Islet of Langerhans (tissue), 1 donor: ENCODE data around the gene RAD51B.

Experiments
- FAIRE-seq: peaks from one replicate; lab custom pipeline; 2011; peaks lifted over from hg19 to GRCh38; lab: Jason Lieb, UNC

RAD51B gene

DNA sequence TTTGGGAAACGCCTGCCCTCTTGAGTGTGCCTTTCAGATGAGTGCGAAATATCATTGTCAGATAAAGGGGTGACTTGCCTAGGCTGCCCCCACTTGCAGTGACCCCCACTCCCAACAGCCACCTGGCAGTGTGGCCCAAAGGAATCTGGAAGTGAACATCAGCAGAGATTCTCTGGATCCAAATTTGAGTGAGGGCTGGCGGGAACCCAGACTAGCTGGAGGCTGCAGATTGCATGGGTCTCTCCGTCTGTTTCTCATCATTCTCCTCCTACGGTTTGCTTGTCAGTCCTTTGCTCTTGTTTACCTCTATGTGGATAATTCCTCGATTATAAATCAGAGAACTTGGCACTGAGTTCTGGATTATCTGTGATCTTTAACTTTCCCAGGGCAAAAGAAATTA, 692.5 kb downstream of the RAD51B start:
- FAIRE-seq, result no peak

DNA sequence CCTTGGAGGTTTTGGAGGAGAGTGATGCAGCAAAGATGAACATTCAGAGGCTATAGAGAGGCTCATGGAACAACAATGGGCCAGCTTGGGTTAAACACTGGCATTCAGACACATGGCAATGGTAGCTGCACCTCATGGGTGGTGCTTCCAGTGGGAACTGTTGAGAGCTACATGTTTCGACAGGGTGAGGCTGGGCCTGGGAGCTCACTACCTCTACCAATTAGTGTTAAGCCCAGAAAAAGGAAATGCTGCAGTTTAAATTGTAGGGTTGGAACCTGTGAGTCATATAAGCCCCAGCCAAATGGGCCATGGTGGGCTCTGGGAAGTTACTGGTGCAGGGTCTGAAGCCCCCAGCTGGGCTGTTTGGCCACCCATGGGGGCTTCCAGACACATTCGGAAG, 693.6 kb downstream of the RAD51B start:
- FAIRE-seq, result no peak

DNA sequence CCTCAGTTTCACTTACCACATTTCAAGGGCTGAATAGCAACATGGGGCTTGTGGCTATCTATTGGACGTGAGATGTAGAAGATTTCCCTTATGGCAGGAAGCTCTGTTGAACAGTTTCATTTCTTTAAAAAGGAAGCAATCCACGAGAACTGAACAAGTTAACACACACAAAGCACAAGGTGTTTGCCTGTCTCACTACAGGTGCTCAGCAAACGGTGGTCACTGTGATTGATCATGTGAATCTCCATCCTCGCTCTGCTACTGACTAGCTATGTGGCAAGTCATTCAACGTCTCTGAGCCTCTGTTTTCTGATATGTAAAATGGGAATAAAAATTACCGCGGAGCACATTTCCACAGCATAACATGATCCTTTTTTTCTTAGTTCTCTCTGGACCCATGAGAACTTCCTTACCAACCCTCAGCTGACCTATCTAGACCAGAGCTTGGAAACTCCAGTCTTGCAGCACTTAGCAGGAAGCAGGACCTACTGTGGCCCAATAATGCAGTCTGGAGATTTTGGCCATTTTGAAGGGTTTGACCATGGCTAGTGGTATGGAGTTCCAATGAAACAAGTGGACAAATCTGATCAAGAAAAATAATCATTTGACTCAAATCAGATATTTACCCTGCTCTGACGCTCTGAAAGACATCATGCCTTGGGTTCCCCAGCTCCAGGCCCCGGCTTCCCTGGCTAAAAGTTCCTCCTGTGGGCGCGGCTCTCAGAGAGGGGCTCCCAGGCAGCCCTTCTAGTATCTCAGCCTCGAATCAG, 694.4 kb downstream of the RAD51B start:
- no peak for FAIRE-seq

DNA sequence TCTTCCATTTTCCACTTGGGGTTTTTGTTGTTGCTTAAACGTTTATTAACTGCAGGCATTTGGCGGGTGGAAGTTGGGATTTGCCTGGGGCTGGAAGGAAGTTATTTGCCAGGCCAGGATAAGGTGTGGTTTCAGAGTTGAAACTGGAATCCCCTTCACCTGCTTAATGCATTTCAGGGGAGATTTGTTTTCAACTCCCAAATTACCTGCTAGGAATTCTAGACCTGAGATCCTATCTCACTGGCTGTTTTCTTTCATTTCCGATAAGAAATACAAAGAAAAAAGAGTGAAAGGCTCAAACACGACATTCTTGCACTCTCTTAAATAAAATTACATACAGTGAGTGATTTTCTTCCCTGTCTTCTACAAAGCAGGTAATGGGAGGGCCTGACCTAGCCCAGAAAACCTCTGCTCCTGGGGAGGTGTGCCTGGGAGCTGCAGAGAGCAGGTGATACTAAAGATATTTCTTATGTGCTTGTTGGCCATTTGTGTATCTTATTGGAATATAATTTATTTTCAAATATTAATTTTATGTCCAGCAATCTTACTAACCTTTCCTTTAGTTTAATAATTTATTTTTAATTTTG, 695.1 kb downstream of the RAD51B start:
- no peak for FAIRE-seq

- no peak for FAIRE-seq
Measured at GRCh38 chr14:68516342-68516741, 696.8 kb downstream of the RAD51B start.

GRCh38 chr14:68518166-68518565, 698.6 kb downstream of the RAD51B start:
- no peak for FAIRE-seq

DNA sequence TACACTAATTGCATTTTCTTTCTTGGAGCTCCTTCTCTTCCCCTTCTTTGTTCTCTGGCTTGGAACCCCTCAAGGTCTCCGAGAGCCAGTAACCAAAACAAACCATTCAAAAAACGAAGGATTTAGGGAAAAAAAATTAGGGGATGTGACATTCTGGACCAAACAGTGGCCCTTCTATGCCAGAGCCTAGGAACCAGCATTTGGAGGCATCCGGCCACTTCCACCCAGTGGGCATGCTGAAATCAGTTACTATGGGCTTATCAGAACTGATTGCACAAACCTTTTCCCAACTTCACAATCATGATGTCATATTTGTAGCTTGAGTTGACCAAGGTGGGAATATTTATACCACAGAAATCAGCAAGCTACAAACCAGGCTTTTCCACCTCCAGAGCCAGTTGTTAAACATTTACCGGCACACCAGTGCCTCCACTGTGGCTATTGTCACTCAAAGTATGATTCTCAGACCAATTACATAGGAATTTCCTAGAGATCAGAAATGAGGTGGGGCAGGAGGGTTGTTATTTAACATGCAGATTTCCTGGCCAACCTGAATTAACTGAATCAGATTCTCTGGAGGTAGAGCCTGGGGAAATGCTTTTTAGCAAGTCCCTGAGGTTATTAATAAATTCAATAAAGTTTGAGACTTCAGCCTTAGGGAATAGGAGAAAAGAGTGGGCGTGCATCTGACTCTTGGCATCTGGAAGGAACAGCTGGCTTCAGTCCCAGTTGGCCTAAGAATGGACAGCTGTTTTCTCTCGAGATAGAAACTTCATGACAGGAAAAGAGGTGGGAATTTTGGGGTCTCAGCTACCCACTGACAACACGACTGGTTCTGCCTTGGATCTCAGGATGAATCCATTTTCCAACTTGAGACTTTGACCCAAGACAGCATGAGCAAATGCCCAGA, 699.4 kb downstream of the RAD51B start:
- FAIRE-seq, result no peak

DNA sequence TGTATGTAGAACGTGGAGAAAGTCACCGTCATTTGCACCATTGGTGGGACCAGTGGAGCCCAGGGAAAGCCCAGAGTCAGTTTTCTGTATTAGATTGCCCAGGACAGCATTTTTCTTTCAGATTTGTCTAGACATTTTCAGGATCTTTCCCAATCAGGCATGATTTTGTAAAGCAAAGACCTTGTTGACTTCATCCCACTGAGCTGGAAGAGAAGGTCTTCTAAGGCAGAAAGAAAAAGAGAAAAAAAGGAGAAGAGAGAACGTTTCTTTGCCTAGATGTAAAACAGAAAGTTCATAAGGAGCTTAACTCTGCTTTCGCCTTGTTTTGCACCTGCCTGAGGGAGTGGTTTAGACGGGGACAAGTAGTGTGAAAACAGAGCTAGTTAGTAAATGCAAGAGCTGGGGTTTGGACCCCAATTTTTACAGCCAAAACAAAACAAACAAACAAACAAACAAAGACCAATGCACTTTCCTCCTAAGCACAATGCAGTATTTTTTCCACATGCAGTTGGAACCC, 700.1 kb downstream of the RAD51B start:
- FAIRE-seq, result no peak

GRCh38 chr14:68520637-68521556, 701.3 kb downstream of the RAD51B start:
- no peak for FAIRE-seq

GRCh38 chr14:68521557-68521901, 702.0 kb downstream of the RAD51B start:
- no peak for FAIRE-seq

DNA sequence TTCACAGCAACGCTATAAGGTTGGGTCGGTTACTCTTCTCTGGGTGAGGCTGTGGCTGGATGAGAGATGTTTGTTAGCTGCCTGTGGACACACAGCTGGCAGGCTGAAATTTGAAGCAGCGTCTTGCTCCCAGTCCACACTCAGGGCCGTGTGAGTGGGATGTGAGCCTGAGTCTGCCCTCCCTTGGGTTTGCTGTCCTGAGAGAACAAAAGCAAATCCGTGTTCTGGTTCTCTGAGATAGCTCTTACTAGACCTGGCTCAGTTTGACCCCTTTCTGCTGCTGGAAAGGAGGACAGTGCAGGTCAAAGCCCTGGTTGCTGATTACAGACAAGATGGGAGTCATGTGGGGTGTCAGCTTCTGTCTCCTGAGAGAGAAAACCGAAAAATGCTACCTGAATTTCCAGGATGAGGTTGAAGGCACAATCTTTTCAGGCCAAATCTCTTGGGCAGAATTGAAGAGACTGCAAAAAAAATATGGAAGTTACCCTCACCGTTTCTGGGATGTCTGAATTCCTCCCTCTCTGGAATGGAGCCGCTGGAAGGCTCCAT, 702.5 kb downstream of the RAD51B start:
- FAIRE-seq, result no peak

DNA sequence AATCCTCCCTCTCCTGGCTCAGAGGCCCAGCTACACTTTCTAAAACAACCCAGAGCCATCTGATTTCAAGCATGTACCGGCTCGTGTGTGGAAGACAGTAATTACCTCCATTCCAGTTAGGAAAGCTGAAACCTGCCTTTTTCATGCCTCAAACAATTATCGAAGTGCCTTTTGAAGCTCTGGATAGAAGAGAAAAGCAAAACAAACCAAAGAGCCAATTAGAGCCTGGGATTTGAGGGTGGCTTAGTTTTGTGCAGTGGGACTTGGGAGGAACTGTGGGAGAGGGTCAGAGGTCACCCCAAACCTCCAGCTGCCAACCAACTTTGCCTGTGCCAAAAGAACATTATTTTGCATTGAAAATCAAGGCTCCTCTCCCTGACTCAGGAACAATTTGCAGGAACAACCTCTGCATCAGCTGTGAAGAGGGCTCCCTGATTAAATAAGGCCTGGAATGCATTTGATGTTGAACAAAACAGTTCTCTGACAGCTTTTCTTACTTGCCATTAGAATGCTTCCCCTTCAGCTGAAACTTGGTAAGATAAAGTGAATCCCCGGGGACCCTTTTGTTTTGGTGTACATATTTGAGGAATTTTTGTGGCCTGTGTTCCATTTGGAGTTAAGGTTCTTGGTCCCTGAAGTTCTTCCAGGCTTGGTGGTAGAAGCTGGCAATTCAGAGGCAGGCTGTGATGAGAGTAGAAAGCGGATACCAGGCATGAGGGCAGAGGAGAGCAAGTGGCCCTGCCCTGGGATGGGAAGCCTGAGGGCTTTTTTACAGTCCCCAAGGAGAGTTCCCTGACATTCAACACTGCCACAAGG, 703.1 kb downstream of the RAD51B start:
- no peak for FAIRE-seq

- FAIRE-seq, result no peak
Measured at GRCh38 chr14:68523326-68523610, 703.7 kb downstream of the RAD51B start.

GRCh38 chr14:68523989-68524725, 704.6 kb downstream of the RAD51B start:
- FAIRE-seq, result no peak

- FAIRE-seq, result no peak
Measured at GRCh38 chr14:68525516-68525915, 705.9 kb downstream of the RAD51B start.

DNA sequence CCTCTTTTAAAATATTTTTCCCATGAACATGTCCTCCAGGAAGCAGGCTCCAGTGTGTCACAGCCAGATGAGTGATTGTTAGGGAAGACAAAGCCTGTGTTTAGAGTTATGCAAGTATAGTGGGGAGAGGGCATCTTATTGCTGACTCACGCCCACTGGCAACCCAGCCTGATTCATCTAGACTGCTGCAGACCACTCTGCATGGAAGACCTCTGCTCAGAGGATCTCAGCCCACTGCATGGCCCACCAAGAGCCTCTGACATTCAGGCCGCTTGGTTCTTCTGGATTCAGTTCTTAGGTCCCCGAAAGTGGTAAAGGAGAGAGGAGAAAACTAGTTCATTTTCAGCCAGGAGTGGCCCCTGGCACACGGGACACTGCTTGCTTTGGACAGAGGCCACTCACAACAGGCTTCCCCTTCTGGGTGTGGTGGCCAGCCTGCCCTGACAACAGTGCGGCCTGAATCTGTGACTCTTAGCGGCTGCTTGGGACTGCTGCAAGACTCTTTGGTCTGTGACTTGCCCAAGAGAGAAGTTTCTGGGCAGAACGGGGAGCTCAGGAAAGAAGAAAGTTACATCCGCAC, 707.0 kb downstream of the RAD51B start:
- FAIRE-seq, result no peak

GRCh38 chr14:68527329-68527851, 707.8 kb downstream of the RAD51B start:
- no peak for FAIRE-seq

GRCh38 chr14:68528040-68528687, 708.6 kb downstream of the RAD51B start:
- no peak for FAIRE-seq

- no peak for FAIRE-seq
Measured at GRCh38 chr14:68530443-68530842, 710.9 kb downstream of the RAD51B start.
